ENCODE data around the gene TNFRSF1A. TPM values are rescaled to one million over a fixed set of nuclear protein-coding genes. Genes with fewer than 3 reads are reported as not detected.
A peak's percentile ranks its signal among the peaks of the same experiment; 100 is the strongest.

The TNFRSF1A gene
- total RNA-seq, 2 donors from 2014 or later = 91.1 to 168 TPM

DNA sequence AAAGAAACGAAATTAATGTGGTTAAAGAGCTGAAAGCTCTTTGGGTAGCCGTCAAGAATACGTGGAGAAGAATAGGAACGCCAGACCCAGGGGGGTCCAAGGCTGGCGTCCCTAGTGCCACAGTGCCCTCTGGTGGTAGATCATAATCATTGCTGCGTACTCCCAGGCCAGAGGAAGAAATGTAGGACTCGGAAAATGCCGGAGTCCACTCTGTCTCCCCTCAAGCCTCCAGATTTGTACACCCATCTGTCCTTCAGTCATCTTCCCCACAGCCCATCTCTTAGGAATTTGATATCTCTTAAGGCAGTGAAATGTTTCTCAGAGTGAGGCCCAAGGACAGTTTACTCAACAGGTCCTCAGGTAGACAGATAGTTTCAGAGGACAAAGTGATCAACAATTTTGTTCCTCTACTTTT lies 56.8 kb downstream of the TNFRSF1A start:
- Histone ChIP-seq H3K4me3 (no peak overlapping the region), H3K27ac (no peak overlapping the region), H3K9me3 (no peaks in the 10 kb centered on the region), H3K27me3 (replicated peaks; ENCODE audit: insufficient read depth) (no peaks in the 10 kb centered on the region), H3K36me3 (no peaks in the 10 kb centered on the region), H3K4me1 (replicated peaks) (no peaks in the 10 kb centered on the region)
- TF ChIP-seq POLR2AphosphoS5 (IDR thresholded peaks at IDR 0.05) = peak; percentile 63
- TF ChIP-seq, protein P1, sequence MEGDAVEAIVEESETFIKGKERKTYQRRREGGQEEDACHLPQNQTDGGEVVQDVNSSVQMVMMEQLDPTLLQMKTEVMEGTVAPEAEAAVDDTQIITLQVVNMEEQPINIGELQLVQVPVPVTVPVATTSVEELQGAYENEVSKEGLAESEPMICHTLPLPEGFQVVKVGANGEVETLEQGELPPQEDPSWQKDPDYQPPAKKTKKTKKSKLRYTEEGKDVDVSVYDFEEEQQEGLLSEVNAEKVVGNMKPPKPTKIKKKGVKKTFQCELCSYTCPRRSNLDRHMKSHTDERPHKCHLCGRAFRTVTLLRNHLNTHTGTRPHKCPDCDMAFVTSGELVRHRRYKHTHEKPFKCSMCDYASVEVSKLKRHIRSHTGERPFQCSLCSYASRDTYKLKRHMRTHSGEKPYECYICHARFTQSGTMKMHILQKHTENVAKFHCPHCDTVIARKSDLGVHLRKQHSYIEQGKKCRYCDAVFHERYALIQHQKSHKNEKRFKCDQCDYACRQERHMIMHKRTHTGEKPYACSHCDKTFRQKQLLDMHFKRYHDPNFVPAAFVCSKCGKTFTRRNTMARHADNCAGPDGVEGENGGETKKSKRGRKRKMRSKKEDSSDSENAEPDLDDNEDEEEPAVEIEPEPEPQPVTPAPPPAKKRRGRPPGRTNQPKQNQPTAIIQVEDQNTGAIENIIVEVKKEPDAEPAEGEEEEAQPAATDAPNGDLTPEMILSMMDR (IDR thresholded peaks at IDR 0.05) = peak; percentile 92 to 95 (median 94)
- no peak for TF ChIP-seq POLR2A (IDR thresholded peaks at IDR 0.05)
- WGBS = 2% methylated on average over 8 of the region's 8 CpGs
- DNase-seq (ENCODE audit: low spot score) = peak; percentile 58
- intact Hi-C loops (cut with DNase I) = loop anchor here (2.0 to 10.0 kb wide), 2 partner anchors 220 to 300 kb away; no protein-coding TSS in a partner anchor

DNA sequence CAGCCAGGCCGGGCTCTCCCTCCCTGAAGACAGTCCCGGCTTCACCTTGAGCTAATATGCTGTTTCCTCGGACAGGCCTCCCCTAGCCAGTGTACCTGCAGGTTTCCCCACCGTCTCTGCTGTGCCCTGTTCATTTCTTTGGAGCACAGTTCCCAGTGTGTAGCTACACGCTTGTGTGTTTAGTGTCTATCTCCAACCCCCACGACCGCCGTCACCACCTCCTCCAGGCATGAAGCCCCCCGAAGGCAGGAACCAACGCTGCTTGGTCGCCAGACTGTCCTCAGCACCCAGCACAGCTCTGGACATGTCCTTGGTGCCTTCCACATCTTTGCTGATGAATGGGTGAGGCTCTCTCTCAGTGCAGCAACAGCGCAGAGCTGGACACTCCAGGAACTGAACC lies 57.6 kb downstream of the TNFRSF1A start:
- Histone ChIP-seq H3K27ac (no peak overlapping the region), H3K4me1 (replicated peaks) (peaks cover 6% of the 10 kb centered on the region), H3K27me3 (replicated peaks; ENCODE audit: insufficient read depth) (no peaks in the 10 kb centered on the region), H3K36me3 (no peaks in the 10 kb centered on the region), H3K4me3 (no peak overlapping the region), H3K9me3 (no peaks in the 10 kb centered on the region)
- 83% methylated on average over 12 of the region's 12 CpGs for WGBS
- DNase-seq (ENCODE audit: low spot score) = no peak
- intact Hi-C loops (cut with DNase I) = loop anchor here (1.0 to 10.0 kb wide), 3 partner anchors 88 to 299 kb away; no protein-coding TSS in a partner anchor
- TF ChIP-seq, protein P1 (IDR thresholded peaks at IDR 0.05) = no peak
- TF ChIP-seq POLR2AphosphoS5 (IDR thresholded peaks at IDR 0.05) (no peak), POLR2A (IDR thresholded peaks at IDR 0.05) (no peak)

DNA sequence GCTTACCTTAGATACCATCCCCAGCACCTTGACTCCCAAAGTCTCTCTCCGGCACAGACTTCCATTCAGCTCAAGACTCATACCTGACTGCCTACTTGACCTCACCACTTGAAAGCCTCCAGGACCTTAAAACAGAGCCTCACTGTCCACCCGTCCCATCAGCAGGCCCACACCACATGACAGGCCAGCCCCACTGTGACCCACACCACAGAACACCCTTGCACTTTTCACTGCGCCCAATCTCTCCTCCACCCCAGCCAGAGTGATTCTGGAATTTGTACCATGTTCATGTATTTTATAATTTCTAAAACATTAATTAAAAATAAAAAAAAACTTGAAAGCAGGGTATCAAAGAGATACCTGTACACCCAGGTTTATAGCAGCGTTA lies 59.4 kb downstream of the TNFRSF1A start:
- no peaks in the 10 kb centered on the region for H3K9me3 ChIP-seq
- H3K4me1 ChIP-seq (replicated peaks) = peaks cover 13% of the 10 kb centered on the region
- TF ChIP-seq, protein P1 (IDR thresholded peaks at IDR 0.05) = no peak
- TF ChIP-seq POLR2A (IDR thresholded peaks at IDR 0.05) (no peak), POLR2AphosphoS5 (IDR thresholded peaks at IDR 0.05) (no peak)
- intact Hi-C loops (cut with DNase I) = loop anchor here (10.0 kb wide), 1 partner anchor 298 kb away; no protein-coding TSS in a partner anchor
- no peak overlapping the region for H3K4me3 ChIP-seq
- no peak overlapping the region for H3K27ac ChIP-seq
- H3K36me3 ChIP-seq = no peaks in the 10 kb centered on the region
- 91% methylated on average over 4 of the region's 4 CpGs for WGBS
- no peaks in the 10 kb centered on the region for H3K27me3 ChIP-seq (replicated peaks; ENCODE audit: insufficient read depth)
- no peak for DNase-seq (ENCODE audit: low spot score)

DNA sequence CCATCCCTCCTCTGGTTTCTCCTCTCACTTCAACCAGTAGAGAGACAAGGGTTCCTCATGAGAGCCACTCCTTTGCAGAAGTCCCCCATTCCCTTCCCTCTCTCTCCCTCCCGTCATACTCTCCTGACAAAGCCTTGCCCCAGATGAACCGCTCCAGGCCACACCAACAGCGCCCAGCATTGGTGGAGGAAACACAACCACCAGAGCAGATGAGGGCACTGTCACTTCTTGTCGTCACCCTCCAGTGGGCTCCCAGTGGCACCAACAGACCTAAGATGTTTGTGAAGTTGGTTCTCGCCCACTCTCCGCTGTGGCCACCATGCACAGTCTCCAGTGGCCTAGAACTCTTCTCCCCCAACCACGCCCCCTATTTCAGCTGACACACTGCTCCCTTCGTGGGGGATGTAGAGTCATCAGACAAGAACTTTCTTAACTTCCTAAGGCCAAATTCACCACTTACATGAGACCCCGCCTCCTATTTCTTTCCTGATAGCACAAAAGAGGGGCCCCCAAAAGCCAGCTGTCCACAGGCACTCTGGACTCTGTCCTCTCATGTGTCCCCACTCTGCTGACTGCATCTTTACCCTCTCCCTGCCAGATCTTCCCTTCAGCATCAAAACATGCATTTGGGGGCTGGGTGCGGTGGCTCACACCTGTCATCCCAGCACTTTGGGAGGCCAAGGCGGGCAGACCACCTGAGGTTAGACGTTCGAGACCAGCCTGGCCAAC lies 60.6 kb downstream of the TNFRSF1A start:
- intact Hi-C loops (cut with DNase I) = loop anchor here (10.0 kb wide), 1 partner anchor 296 kb away; no protein-coding TSS in a partner anchor

More for the DNA sequence above, 60.6 kb downstream of the TNFRSF1A start:
- Histone ChIP-seq H3K4me1 (replicated peaks) (peaks cover 17% of the 10 kb centered on the region), H3K4me3 (no peak overlapping the region), H3K36me3 (no peaks in the 10 kb centered on the region), H3K27me3 (replicated peaks; ENCODE audit: insufficient read depth) (no peaks in the 10 kb centered on the region), H3K27ac (peak overlapping the region in 1 of 2 donors; percentile 99), H3K9me3 (no peaks in the 10 kb centered on the region)
- TF ChIP-seq POLR2A (IDR thresholded peaks at IDR 0.05) = no peak
- TF ChIP-seq, protein P1 (IDR thresholded peaks at IDR 0.05) = no peak
- TF ChIP-seq POLR2AphosphoS5 (IDR thresholded peaks at IDR 0.05) = no peak
- 92% methylated on average over 13 of the region's 13 CpGs for WGBS
- DNase-seq (ENCODE audit: low spot score) = no peak
